Stimulated activated CD8-positive, alpha-beta memory T cell treated with anti-CD3 and anti-CD28 coated beads, Interleukin-15, amount 100 ng/mL, for 24 hours (primary cell): ENCODE results near the gene MBP.

Experiments used
- DNase-seq: peaks from one replicate; pipeline ENCODE4 v3.0.0-alpha.2; 2020; ENCODE audit warnings: low read depth

MBP gene

GRCh38 chr18:77132369-77133050 lies at the start of gene MBP:
Gene MBP, minus strand, starts transcription at chr18:77132783. Its CDS starts 27,522 bp downstream, at chr18:77105261.
- DNase-seq, result peak; percentile 40

- DNase-seq, result no peak
Observed at GRCh38 chr18:77181950-77182707, 49.5 kb upstream of the MBP start.

- DNase-seq, result no peak
Observed at GRCh38 chr18:77178559-77178958, 46.0 kb upstream of the MBP start.

- DNase-seq, result no peak
Observed at GRCh38 chr18:77177009-77177408, 44.4 kb upstream of the MBP start.

- no peak for DNase-seq
Observed at GRCh38 chr18:77173275-77174030, 40.9 kb upstream of the MBP start.

- DNase-seq, result no peak
Observed at GRCh38 chr18:77170890-77171410, 38.4 kb upstream of the MBP start.

GRCh38 chr18:77168811-77169311 lies 36.3 kb upstream of the MBP start:
- no peak for DNase-seq

- no peak for DNase-seq
Observed at GRCh38 chr18:77167251-77167650, 34.7 kb upstream of the MBP start.

GRCh38 chr18:77166523-77166922 lies 33.9 kb upstream of the MBP start:
- DNase-seq, result no peak

GRCh38 chr18:77165503-77166188 lies 33.1 kb upstream of the MBP start:
- DNase-seq, result no peak

- DNase-seq, result no peak
Observed at GRCh38 chr18:77164763-77165485, 32.3 kb upstream of the MBP start.

- DNase-seq, result no peak
Observed at GRCh38 chr18:77164026-77164425, 31.4 kb upstream of the MBP start.

- DNase-seq, result no peak
Observed at GRCh38 chr18:77162580-77162979, 30.0 kb upstream of the MBP start.

- DNase-seq, result no peak
Observed at GRCh38 chr18:77161961-77162360, 29.4 kb upstream of the MBP start.

GRCh38 chr18:77161383-77161782 lies 28.8 kb upstream of the MBP start:
- no peak for DNase-seq

GRCh38 chr18:77160515-77160914 lies 27.9 kb upstream of the MBP start:
- no peak for DNase-seq

GRCh38 chr18:77157312-77157711 lies 24.7 kb upstream of the MBP start:
- no peak for DNase-seq

- DNase-seq, result no peak
Observed at GRCh38 chr18:77155031-77155430, 22.4 kb upstream of the MBP start.

GRCh38 chr18:77153404-77153803 lies 20.8 kb upstream of the MBP start:
- no peak for DNase-seq

GRCh38 chr18:77151772-77152520 lies 19.4 kb upstream of the MBP start:
- DNase-seq, result no peak
